OCI-LY7 (cell line): Measurements from ENCODE around the gene GVQW3. TPM values are rescaled to one million over a fixed set of nuclear protein-coding genes. Genes with fewer than 3 reads are reported as not detected.

Experiments used
- BruUV-seq: library from RNA; stranded (reverse); fragments of 400-500 nt; replicated peaks from 2 replicates; lab custom pipeline; 2021; lab: Mats Ljungman, UMichigan
- CTCF ChIA-PET: fragments of 300-600 bp; sonication (Branson Sonifier 250); formaldehyde crosslinking; loops from one replicate; lab custom pipeline; 2022; ENCODE audit warnings: antibody characterized with exemption; ENCODE audit not compliant: unreplicated experiment; lab: Charles Lee
- POLR2A ChIA-PET: fragments of 300-600 bp; sonication (Branson Sonifier 250); formaldehyde crosslinking; loops from one replicate; lab custom pipeline; 2022; ENCODE audit warnings: antibody characterized with exemption; lab: Charles Lee
- DNase-seq: peaks from one replicate; pipeline ENCODE4 v3.0.0-alpha.2; 2015; ENCODE audit warnings: low spot score
- H2AFZ ChIP-seq: fragments of 200-600 bp; sonication (generic), shearing (Covaris generic); 2 replicates; pipeline ENCODE4 v1.6.1; 2014; ENCODE audit warnings: mild to moderate bottlenecking, antibody characterized with exemption, low read length, moderate library complexity
- H3K27ac ChIP-seq: fragments of 200-600 bp; sonication (generic); 2 replicates; pipeline ENCODE4 v1.5.1; 2014; ENCODE audit warnings: mixed run types, low read depth, mild to moderate bottlenecking, moderate library complexity, low read length, inconsistent platforms; ENCODE audit not compliant: poor library complexity, severe bottlenecking
- H3K36me3 ChIP-seq: fragments of 200-600 bp; sonication (generic); 2 replicates; pipeline ENCODE4 v1.6.1; 2014; ENCODE audit warnings: mild to moderate bottlenecking, antibody characterized with exemption, low read length, moderate library complexity, mixed read lengths; ENCODE audit not compliant: insufficient read depth
- H3K4me1 ChIP-seq: fragments of 200-600 bp; sonication (generic); 2 replicates; pipeline ENCODE4 v1.5.1; 2014; ENCODE audit warnings: mild to moderate bottlenecking, low read length; ENCODE audit not compliant: insufficient read depth, poor library complexity, severe bottlenecking
- H3K4me2 ChIP-seq: fragments of 200-600 bp; sonication (generic); 2 replicates; pipeline ENCODE4 v1.6.1; 2014; ENCODE audit warnings: mild to moderate bottlenecking, low read length
- H3K4me3 ChIP-seq: fragments of 200-600 bp; sonication (generic); 2 replicates; pipeline ENCODE4 v1.5.1; 2014; ENCODE audit warnings: mild to moderate bottlenecking, low read depth, low read length; ENCODE audit not compliant: poor library complexity, severe bottlenecking
- H3K79me2 ChIP-seq: fragments of 200-600 bp; sonication (generic); 2 replicates; pipeline ENCODE4 v1.6.1; 2016; ENCODE audit warnings: low read depth, mild to moderate bottlenecking, low read length, moderate library complexity, mixed read lengths; ENCODE audit not compliant: insufficient read depth
- H3K9me2 ChIP-seq: fragments of 200-600 bp; sonication (generic); 2 replicates; pipeline ENCODE4 v1.6.1; 2016; ENCODE audit warnings: mild to moderate bottlenecking, low read length, mixed read lengths; ENCODE audit not compliant: insufficient read depth
- H3K9me3 ChIP-seq: fragments of 200-600 bp; sonication (generic); 2 replicates; pipeline ENCODE4 v1.6.1; 2014; ENCODE audit warnings: mild to moderate bottlenecking, mixed run types, low read length, mixed read lengths
- H4K20me1 ChIP-seq: fragments of 200-600 bp; sonication (generic); 2 replicates; pipeline ENCODE4 v1.6.1; 2014; ENCODE audit warnings: mild to moderate bottlenecking, antibody characterized with exemption, low read length, moderate library complexity, mixed read lengths; ENCODE audit not compliant: insufficient read depth
- CTCF ChIP-seq: fragments of 200-600 bp; sonication (generic); conservative IDR thresholded peaks from 2 replicates; pipeline ENCODE4 v1.5.1; 2014; ENCODE audit warnings: mild to moderate bottlenecking, antibody characterized with exemption, low read length, moderate library complexity, mixed read lengths
- EZH2phosphoT487 ChIP-seq: fragments of 200-600 bp; sonication (generic); IDR thresholded peaks from 2 replicates; pipeline ENCODE4 v1.6.1; 2018; ENCODE audit warnings: low read depth, borderline replicate concordance, mild to moderate bottlenecking, mixed run types, antibody characterized with exemption, low read length, moderate library complexity, mixed read lengths
- intact Hi-C: fragments of 100-400 bp; cut with micrococcal nuclease; formaldehyde crosslinking; loops from one replicate; pipeline ENCODE4 v1.10.0; 2022; ENCODE audit not compliant: unreplicated experiment
- total RNA-seq, 2 experiments: library from RNA; depleted of rRNA in 1 of 2; stranded (reverse); fragments of >200 nt in 1 of 2; shearing (Covaris generic) in 1 of 2; gene quantifications; 2 replicates each; pipeline ENCODE4 v1.2.3, GENCODE V29; 2014 to 2022

The GVQW3 gene
- total RNA-seq, 2 experiments from 2014 or later: 15.4 to 16.5 TPM

DNA sequence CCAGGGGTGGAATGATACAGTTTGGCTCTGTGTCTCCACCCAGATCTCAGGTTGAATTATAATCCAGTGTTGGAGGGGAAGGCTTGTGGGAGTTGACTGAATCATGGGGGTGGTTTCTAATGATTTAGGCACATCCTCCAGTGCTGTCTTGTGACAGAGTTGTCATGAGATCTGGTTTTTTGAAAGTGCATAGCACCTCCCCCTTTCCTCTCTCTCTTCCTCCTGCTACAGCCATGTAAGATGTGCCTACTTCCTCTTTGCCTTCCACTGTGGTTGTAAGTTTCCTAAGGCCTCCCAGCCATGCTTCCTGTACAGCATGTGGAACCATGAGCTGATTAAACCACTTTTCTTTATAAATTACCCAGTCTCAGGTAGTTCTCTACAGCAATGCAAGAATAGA, 45.3 kb upstream of the GVQW3 start:
- Histone ChIP-seq H2AFZ (no peak overlapping the region), H3K4me2 (no peak overlapping the region), H3K4me3 (no peak overlapping the region), H4K20me1 (no peaks in the 10 kb centered on the region), H3K9me2 (no peaks in the 10 kb centered on the region), H3K27ac (no peak overlapping the region), H3K36me3 (no peaks in the 10 kb centered on the region), H3K9me3 (peaks cover 18% of the 10 kb centered on the region), H3K79me2 (no peaks in the 10 kb centered on the region), H3K4me1 (no peaks in the 10 kb centered on the region)
- no peak for DNase-seq
- intact Hi-C loops: loop anchor here (10.0 kb wide), 1 partner anchor 349 kb away; no protein-coding TSS in a partner anchor
- CTCF ChIA-PET: no interaction called here
- no TSS peak for BruUV-seq
- POLR2A ChIA-PET: no interaction called here
- TF ChIP-seq CTCF: no peak
- no peak for TF ChIP-seq EZH2phosphoT487

DNA sequence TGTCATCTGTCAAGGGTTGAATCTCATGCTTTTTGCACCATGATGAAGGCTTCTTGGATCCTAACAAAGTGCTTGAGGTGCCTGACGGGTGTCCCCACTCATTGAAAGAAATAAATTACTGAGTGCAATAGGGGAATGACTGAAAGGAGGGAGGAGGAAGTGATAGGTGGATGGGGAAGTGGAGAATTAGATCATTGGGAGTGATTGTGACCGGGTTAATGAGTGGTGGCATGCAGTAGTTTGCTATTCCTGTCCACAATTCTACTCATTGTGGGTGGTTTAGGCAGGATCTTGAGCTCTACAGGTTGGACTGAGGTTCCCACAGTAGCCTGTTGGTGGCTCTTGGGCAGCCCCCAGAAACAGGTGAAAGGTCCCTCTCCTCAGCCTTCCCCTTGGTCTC, 44.5 kb upstream of the GVQW3 start:
- POLR2A ChIA-PET: no interaction called here
- Histone ChIP-seq H4K20me1 (no peaks in the 10 kb centered on the region), H3K4me1 (no peaks in the 10 kb centered on the region), H3K79me2 (no peaks in the 10 kb centered on the region), H3K9me2 (no peaks in the 10 kb centered on the region), H3K36me3 (no peaks in the 10 kb centered on the region), H2AFZ (no peak overlapping the region), H3K9me3 (peaks cover 18% of the 10 kb centered on the region), H3K4me2 (no peak overlapping the region), H3K4me3 (no peak overlapping the region), H3K27ac (no peak overlapping the region)
- no TSS peak for BruUV-seq
- TF ChIP-seq EZH2phosphoT487 (no peak), CTCF (no peak)
- intact Hi-C loops: loop anchor here (10.0 kb wide), 1 partner anchor 348 kb away; no protein-coding TSS in a partner anchor
- CTCF ChIA-PET: no interaction called here
- no peak for DNase-seq

- CTCF ChIA-PET: no interaction called here
Measured at GRCh38 chr11:76337469-76337868, 43.7 kb upstream of the GVQW3 start.

More at GRCh38 chr11:76337469-76337868, 43.7 kb upstream of the GVQW3 start:
- intact Hi-C loops: loop anchor here (10.0 kb wide), 1 partner anchor 347 kb away; no protein-coding TSS in a partner anchor
- Histone ChIP-seq H3K27ac (no peak overlapping the region), H3K9me3 (peaks cover 18% of the 10 kb centered on the region), H3K36me3 (no peaks in the 10 kb centered on the region), H3K4me2 (no peak overlapping the region), H2AFZ (no peak overlapping the region), H4K20me1 (no peaks in the 10 kb centered on the region), H3K79me2 (no peaks in the 10 kb centered on the region), H3K9me2 (no peaks in the 10 kb centered on the region), H3K4me3 (no peak overlapping the region), H3K4me1 (no peaks in the 10 kb centered on the region)
- POLR2A ChIA-PET: interaction anchor here (0.6 kb wide), 1 partner anchor 420 kb away, joined by 3 read pairs; no protein-coding TSS in a partner anchor
- no TSS peak for BruUV-seq
- no peak for DNase-seq
- TF ChIP-seq CTCF: no peak
- TF ChIP-seq EZH2phosphoT487: no peak
